HEK293 (cell line): ENCODE results near the gene SENP8.

ENCODE experiments used
- CTCF ChIA-PET: fragments of 350-600 bp; formaldehyde crosslinking; extraction: SDS; loops from one replicate; lab custom pipeline; 2021; ENCODE audit warnings: antibody characterized with exemption; lab: Yijun Ruan, JAX
- POLR2A ChIA-PET: fragments of 300-600 bp; formaldehyde crosslinking; extraction: SDS; loops from one replicate; lab custom pipeline; 2020; ENCODE audit warnings: antibody characterized with exemption, inconsistent platforms; lab: Yijun Ruan, JAX
- H3K27ac ChIP-seq: fragments of 200-500 bp; sonication (Bioruptor generic); 2 replicates; pipeline ENCODE4 v1.5.1; 2014; ENCODE audit warnings: low read depth, low read length, control low read depth, inconsistent platforms; ENCODE audit errors: extremely low read depth
- H3K36me3 ChIP-seq, 2 experiments: fragments of 200-500 bp in 1 of 2; sonication (Bioruptor generic) in 1 of 2; 1 replicate in 1 of 2; 2 replicates in 1 of 2; pipeline ENCODE4 v1.5.1; 2014 to 2017; ENCODE audit warnings: inconsistent platforms in 2 of 2, low read length in 2 of 2; ENCODE audit not compliant: control insufficient read depth in 2 of 2, insufficient read depth in 1 of 2
- H3K4me1 ChIP-seq: fragments of 200-500 bp; sonication (Bioruptor generic); 2 replicates; pipeline ENCODE4 v1.5.1; 2014; ENCODE audit warnings: mild to moderate bottlenecking, low read length, inconsistent platforms; ENCODE audit not compliant: control insufficient read depth, insufficient read depth
- H3K4me3 ChIP-seq: 2 replicates; pipeline ENCODE4 v1.5.1; 2011; ENCODE audit warnings: low read depth, mild to moderate bottlenecking, control low read depth, low read length, moderate library complexity
- H3K9me3 ChIP-seq: fragments of 200-500 bp; sonication (Bioruptor generic); 2 replicates; pipeline ENCODE4 v1.5.1; 2014; ENCODE audit warnings: low read depth, low read length, inconsistent platforms; ENCODE audit not compliant: control insufficient read depth, insufficient read depth
- PRDM2 ChIP-seq: fragments of 450-650 bp; formaldehyde crosslinking; IDR thresholded peaks from 2 replicates; pipeline ENCODE4 v1.5.1; 2016; ENCODE audit warnings: missing biosample characterization, missing genetic modification characterization, borderline replicate concordance
- ZIC2 ChIP-seq: fragments of 450-650 bp; formaldehyde crosslinking; IDR thresholded peaks from 2 replicates; pipeline ENCODE4 v1.5.1; 2016; ENCODE audit warnings: missing biosample characterization, missing genetic modification characterization
- ZNF121 ChIP-seq: fragments of 450-650 bp; formaldehyde crosslinking; IDR thresholded peaks from 2 replicates; pipeline ENCODE4 v1.5.1; 2016; ENCODE audit warnings: missing biosample characterization, missing genetic modification characterization
- ZNF155 ChIP-seq: fragments of 450-650 bp; formaldehyde crosslinking; IDR thresholded peaks from 2 replicates; pipeline ENCODE4 v1.5.1; 2016; ENCODE audit warnings: missing biosample characterization, missing genetic modification characterization
- ZNF223 ChIP-seq: fragments of 450-650 bp; formaldehyde crosslinking; IDR thresholded peaks from 2 replicates; pipeline ENCODE4 v1.5.1; 2016; ENCODE audit warnings: missing biosample characterization, missing genetic modification characterization
- ZNF302 ChIP-seq: fragments of 450-650 bp; formaldehyde crosslinking; IDR thresholded peaks from 2 replicates; pipeline ENCODE4 v1.5.1; 2016; ENCODE audit warnings: missing biosample characterization, missing genetic modification characterization, low read depth
- ZNF37A ChIP-seq: fragments of 450-650 bp; IDR thresholded peaks from 2 replicates; pipeline ENCODE4 v1.5.1; 2018; ENCODE audit warnings: missing biosample characterization, missing genetic modification characterization
- ZNF423 ChIP-seq: fragments of 450-650 bp; formaldehyde crosslinking; IDR thresholded peaks from 2 replicates; pipeline ENCODE4 v1.5.1; 2016; ENCODE audit warnings: missing biosample characterization, missing genetic modification characterization
- ZNF501 ChIP-seq: fragments of 450-650 bp; formaldehyde crosslinking; IDR thresholded peaks from 2 replicates; pipeline ENCODE4 v1.5.1; 2016; ENCODE audit warnings: missing biosample characterization, missing genetic modification characterization
- ZNF549 ChIP-seq: fragments of 450-650 bp; IDR thresholded peaks from 2 replicates; pipeline ENCODE4 v1.5.1; 2018; ENCODE audit warnings: missing biosample characterization, missing genetic modification characterization, mild to moderate bottlenecking, inconsistent platforms, moderate library complexity
- ZNF561 ChIP-seq: fragments of 450-650 bp; IDR thresholded peaks from 2 replicates; pipeline ENCODE4 v1.5.1; 2018; ENCODE audit warnings: missing biosample characterization, missing genetic modification characterization, borderline replicate concordance
- ZNF639 ChIP-seq: fragments of 450-650 bp; formaldehyde crosslinking; IDR thresholded peaks from 2 replicates; pipeline ENCODE4 v1.5.1; 2016; ENCODE audit warnings: missing biosample characterization, missing genetic modification characterization
- ZNF792 ChIP-seq: fragments of 450-650 bp; formaldehyde crosslinking; IDR thresholded peaks from 2 replicates; pipeline ENCODE4 v1.5.1; 2016; ENCODE audit warnings: missing biosample characterization, missing genetic modification characterization
- ZNF837 ChIP-seq: fragments of 450-650 bp; formaldehyde crosslinking; IDR thresholded peaks from 2 replicates; pipeline ENCODE4 v1.5.1; 2016; ENCODE audit warnings: missing biosample characterization, missing genetic modification characterization
- ZSCAN18 ChIP-seq: fragments of 450-650 bp; formaldehyde crosslinking; IDR thresholded peaks from 2 replicates; pipeline ENCODE4 v1.5.1; 2016; ENCODE audit warnings: missing biosample characterization, missing genetic modification characterization
- TF ChIP-seq, protein P1 (sequence below): fragments of 450-650 bp; formaldehyde crosslinking; conservative IDR thresholded peaks from 2 replicates; pipeline ENCODE4 v1.5.1; 2016; ENCODE audit warnings: low read depth, missing biosample characterization, missing genetic modification characterization

The SENP8 gene

DNA sequence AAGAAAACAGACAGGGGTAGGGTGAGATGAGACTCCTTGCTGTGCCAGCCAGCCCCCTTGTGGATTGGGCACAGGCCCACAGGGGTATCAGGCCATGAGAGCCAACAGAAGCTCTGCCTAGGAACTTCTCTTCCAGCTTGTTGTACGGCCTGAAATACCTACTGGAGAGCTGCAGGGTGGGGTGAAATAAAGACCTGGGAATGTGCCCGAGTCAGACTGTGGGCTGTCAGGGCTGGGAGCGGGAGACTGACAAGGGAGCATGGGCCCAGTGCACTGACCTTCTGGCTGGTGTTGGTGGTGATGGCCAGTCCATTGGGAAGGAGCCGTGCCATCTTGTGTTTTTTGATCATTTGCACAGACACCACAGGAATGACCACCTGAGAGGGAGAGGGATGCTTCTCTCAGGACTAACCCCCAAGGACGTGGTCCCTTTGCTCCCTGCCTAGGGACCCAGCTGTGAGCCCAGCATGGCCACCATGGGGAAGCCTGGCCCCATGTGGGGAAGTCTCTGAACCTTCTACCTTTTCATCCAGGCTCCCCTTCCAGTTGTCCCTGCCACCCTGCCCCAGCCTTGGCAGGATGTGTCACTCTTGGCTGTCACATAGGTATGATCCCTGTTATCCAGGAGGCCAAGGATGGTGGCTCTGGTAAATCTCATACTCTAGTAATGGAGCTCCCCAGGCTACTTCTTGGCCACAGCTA is 48.7 kb downstream of the SENP8 start:
- ChIA-PET POLR2A (no interaction called here), CTCF (interaction anchor here (0.6 to 5.1 kb wide), 3 partner anchors 11 to 415 kb away, joined by 3 to 30 read pairs (median 4); no protein-coding TSS in a partner anchor)
- H3K4me3 ChIP-seq: no peak overlapping the region
- H3K4me1 ChIP-seq: peaks cover 3% of the 10 kb centered on the region; the same call in 1 of the 2 replicates
- no peaks in the 10 kb centered on the region for H3K9me3 ChIP-seq
- TF ChIP-seq ZNF155 (tag by site-specific recombination) (no peak), ZIC2 (peak; percentile 59)
- H3K36me3 ChIP-seq: no peaks in the 10 kb centered on the region
- H3K27ac ChIP-seq: no peak overlapping the region

- POLR2A ChIA-PET: no interaction called here
- TF ChIP-seq ZNF223 (no peak), ZNF423 (tag by site-specific recombination) (no peak), ZNF792 (tag by site-specific recombination) (no peak), ZNF639 (no peak), ZSCAN18 (tag by site-specific recombination) (no peak), ZNF837 (no peak), ZNF561 (tag by site-specific recombination) (no peak), ZNF121 (tag by site-specific recombination) (no peak), ZNF501 (no peak), ZNF37A (tag by site-specific recombination) (no peak), ZNF549 (tag by site-specific recombination) (no peak), ZNF302 (tag by site-specific recombination) (no peak), PRDM2 (no peak)
- TF ChIP-seq, protein P1, sequence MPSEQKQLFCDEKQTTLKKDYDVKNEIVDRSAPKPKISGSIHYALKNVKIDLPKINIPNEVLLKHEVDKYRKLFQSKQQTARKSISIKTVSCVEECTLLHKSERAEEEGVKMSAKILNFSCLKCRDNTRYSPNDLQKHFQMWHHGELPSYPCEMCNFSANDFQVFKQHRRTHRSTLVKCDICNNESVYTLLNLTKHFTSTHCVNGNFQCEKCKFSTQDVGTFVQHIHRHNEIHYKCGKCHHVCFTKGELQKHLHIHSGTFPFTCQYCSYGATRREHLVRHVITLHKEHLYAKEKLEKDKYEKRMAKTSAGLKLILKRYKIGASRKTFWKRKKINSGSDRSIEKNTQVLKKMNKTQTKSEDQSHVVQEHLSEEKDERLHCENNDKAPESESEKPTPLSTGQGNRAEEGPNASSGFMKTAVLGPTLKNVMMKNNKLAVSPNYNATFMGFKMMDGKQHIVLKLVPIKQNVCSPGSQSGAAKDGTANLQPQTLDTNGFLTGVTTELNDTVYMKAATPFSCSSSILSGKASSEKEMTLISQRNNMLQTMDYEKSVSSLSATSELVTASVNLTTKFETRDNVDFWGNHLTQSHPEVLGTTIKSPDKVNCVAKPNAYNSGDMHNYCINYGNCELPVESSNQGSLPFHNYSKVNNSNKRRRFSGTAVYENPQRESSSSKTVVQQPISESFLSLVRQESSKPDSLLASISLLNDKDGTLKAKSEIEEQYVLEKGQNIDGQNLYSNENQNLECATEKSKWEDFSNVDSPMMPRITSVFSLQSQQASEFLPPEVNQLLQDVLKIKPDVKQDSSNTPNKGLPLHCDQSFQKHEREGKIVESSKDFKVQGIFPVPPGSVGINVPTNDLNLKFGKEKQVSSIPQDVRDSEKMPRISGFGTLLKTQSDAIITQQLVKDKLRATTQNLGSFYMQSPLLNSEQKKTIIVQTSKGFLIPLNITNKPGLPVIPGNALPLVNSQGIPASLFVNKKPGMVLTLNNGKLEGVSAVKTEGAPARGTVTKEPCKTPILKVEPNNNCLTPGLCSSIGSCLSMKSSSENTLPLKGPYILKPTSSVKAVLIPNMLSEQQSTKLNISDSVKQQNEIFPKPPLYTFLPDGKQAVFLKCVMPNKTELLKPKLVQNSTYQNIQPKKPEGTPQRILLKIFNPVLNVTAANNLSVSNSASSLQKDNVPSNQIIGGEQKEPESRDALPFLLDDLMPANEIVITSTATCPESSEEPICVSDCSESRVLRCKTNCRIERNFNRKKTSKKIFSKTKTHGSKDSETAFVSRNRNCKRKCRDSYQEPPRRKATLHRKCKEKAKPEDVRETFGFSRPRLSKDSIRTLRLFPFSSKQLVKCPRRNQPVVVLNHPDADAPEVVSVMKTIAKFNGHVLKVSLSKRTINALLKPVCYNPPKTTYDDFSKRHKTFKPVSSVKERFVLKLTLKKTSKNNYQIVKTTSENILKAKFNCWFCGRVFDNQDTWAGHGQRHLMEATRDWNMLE: no peak
- TF ChIP-seq, all 188 proteins: peak for 0
- H3K4me1 ChIP-seq: peaks cover 3% of the 10 kb centered on the region; the same call in 1 of the 2 replicates
These were observed 49.2 kb downstream of the SENP8 start for GRCh38 chr15:72167445-72167844.

More at GRCh38 chr15:72167445-72167844, 49.2 kb downstream of the SENP8 start:
- H3K4me3 ChIP-seq: no peak overlapping the region
- no peaks in the 10 kb centered on the region for H3K9me3 ChIP-seq
- CTCF ChIA-PET: interaction anchor here (1.1 to 5.1 kb wide), 2 partner anchors 11 to 415 kb away, joined by 4 to 30 read pairs; no protein-coding TSS in a partner anchor
- H3K36me3 ChIP-seq: no peaks in the 10 kb centered on the region
- no peak overlapping the region for H3K27ac ChIP-seq
